K562 (cell line): ENCODE results near the gene STIM1. TPM values are rescaled to one million over a fixed set of nuclear protein-coding genes. Genes with fewer than 3 reads are reported as not detected.

Experiments
- ATF7 ChIP-seq: fragments of 450-650 bp; IDR thresholded peaks from 2 replicates; pipeline ENCODE4 v1.7.1; 2014; ENCODE audit warnings: mild to moderate bottlenecking, moderate library complexity
- BACH1 ChIP-seq: fragments of 200-800 bp; sonication (Bioruptor generic); IDR thresholded peaks from 2 replicates; pipeline ENCODE4 v1.6.1; 2016; ENCODE audit warnings: missing genetic modification characterization, missing compliant biosample characterization
- CSDE1 ChIP-seq, 2 experiments: fragments of 450-650 bp; IDR thresholded peaks; 2 replicates each; pipeline ENCODE4 v1.6.1; 2016; ENCODE audit warnings: mild to moderate bottlenecking in 1 of 2
- DIDO1 ChIP-seq: fragments of 450-650 bp; IDR thresholded peaks from 2 replicates; pipeline ENCODE4 v1.6.1; 2016; ENCODE audit warnings: low read depth, missing biosample characterization, missing genetic modification characterization
- DNMT1 ChIP-seq: fragments of 450-650 bp; IDR thresholded peaks from 2 replicates; pipeline ENCODE4 v1.6.1; 2016; ENCODE audit warnings: antibody characterized with exemption, mild to moderate bottlenecking
- E2F3 ChIP-seq: fragments of 250-450 bp; sonication (Bioruptor Pico); IDR thresholded peaks from 2 replicates; pipeline ENCODE4 v1.4.0; 2020; ENCODE audit warnings: mild to moderate bottlenecking
- EHMT2 ChIP-seq: fragments of 450-650 bp; IDR thresholded peaks from 2 replicates; pipeline ENCODE4 v1.6.1; 2018; ENCODE audit warnings: antibody characterized with exemption
- EP300 ChIP-seq: IDR thresholded peaks from 2 replicates; pipeline ENCODE4 v1.6.1; 2012; ENCODE audit warnings: low read length, improper control_type of control experiment
- ETV1 ChIP-seq: fragments of 450-650 bp; conservative IDR thresholded peaks from 2 replicates; pipeline ENCODE4 v1.6.1; 2016; ENCODE audit warnings: missing genetic modification characterization, control low read depth, low read depth, missing compliant biosample characterization
- FOXJ3 ChIP-seq: sonication (generic); formaldehyde crosslinking; IDR thresholded peaks from 2 replicates; pipeline ENCODE4 v1.4.0; 2020; ENCODE audit warnings: mild to moderate bottlenecking, missing genetic modification reagents
- HMG20A ChIP-seq: fragments of 450-650 bp; formaldehyde crosslinking; conservative IDR thresholded peaks from 2 replicates; pipeline ENCODE4 v1.4.0; 2020; ENCODE audit warnings: mild to moderate bottlenecking, mixed read lengths
- MITF ChIP-seq: IDR thresholded peaks from 2 replicates; pipeline ENCODE4 v1.6.1; 2014; ENCODE audit warnings: antibody characterized with exemption
- MYC ChIP-seq, 2 experiments: fragments of 250-450 bp in 1 of 2; sonication (Bioruptor Pico) in 1 of 2; IDR thresholded peaks; 2 replicates each; pipeline versions ENCODE4 v1.5.1 to v1.6.1; 2012 to 2021; ENCODE audit warnings: low read depth in 2 of 2, borderline replicate concordance in 1 of 2, improper control_type of control experiment in 1 of 2, low read length in 1 of 2, mild to moderate bottlenecking in 1 of 2, moderate library complexity in 1 of 2
- MYNN ChIP-seq, 2 experiments: sonication (generic); formaldehyde crosslinking in 1 of 2; IDR thresholded peaks; 2 replicates each; pipeline versions ENCODE4 v1.5.0 to v1.6.1; 2016 to 2020; ENCODE audit warnings: antibody characterized with exemption in 1 of 2, missing genetic modification reagents in 1 of 2
- NCOR1 ChIP-seq: fragments of 450-650 bp; IDR thresholded peaks from 2 replicates; pipeline ENCODE4 v1.6.1; 2016; ENCODE audit warnings: mild to moderate bottlenecking, moderate library complexity
- NKRF ChIP-seq: fragments of 450-650 bp; IDR thresholded peaks from 2 replicates; pipeline ENCODE4 v1.6.1; 2016; ENCODE audit warnings: borderline replicate concordance
- PKNOX1 ChIP-seq: fragments of 450-650 bp; IDR thresholded peaks from 2 replicates; pipeline ENCODE4 v1.6.1; 2016
- RUNX1 ChIP-seq: sonication (generic); IDR thresholded peaks from 2 replicates; pipeline ENCODE4 v1.6.1; 2016; ENCODE audit warnings: antibody characterized with exemption, low read depth
- SMARCC2 ChIP-seq: fragments of 450-650 bp; IDR thresholded peaks from 2 replicates; pipeline ENCODE4 v1.6.1; 2017; ENCODE audit warnings: antibody characterized with exemption, moderate library complexity, mild to moderate bottlenecking, low read depth
- SNIP1 ChIP-seq: fragments of 450-650 bp; IDR thresholded peaks from 2 replicates; pipeline ENCODE4 v1.7.1; 2017; ENCODE audit warnings: low read depth, mild to moderate bottlenecking
- SP1 ChIP-seq: sonication (generic); formaldehyde crosslinking; IDR thresholded peaks from 2 replicates; pipeline ENCODE4 v1.8.1; 2022; ENCODE audit warnings: mild to moderate bottlenecking, missing genetic modification reagents
- SRF ChIP-seq, 2 experiments: fragments of 250-450, 450-650 bp in 1 of 2; sonication (Bioruptor Pico) in 1 of 2; sonication (generic) in 1 of 2; formaldehyde crosslinking; IDR thresholded peaks; 2 replicates each; pipeline versions ENCODE4 v1.5.0 to v1.5.1; 2020 to 2022; ENCODE audit warnings: mild to moderate bottlenecking in 1 of 2, missing genetic modification reagents in 1 of 2
- ZNF184 ChIP-seq: sonication (generic); formaldehyde crosslinking; IDR thresholded peaks from 2 replicates; pipeline ENCODE4 v1.5.0; 2020; ENCODE audit warnings: missing genetic modification reagents
- ZZZ3 ChIP-seq: fragments of 450-650 bp; IDR thresholded peaks from 2 replicates; pipeline ENCODE4 v1.6.1; 2016; ENCODE audit warnings: antibody characterized with exemption, mild to moderate bottlenecking, moderate library complexity
- polyA plus RNA-seq, 8 experiments: library from polyadenylated mRNA; depleted of rRNA in 4 of 8; stranded (reverse) in 5 of 8; unstranded in 3 of 8; fragments of >200 nt; fragmentation: Nextera tagmentation in 2 of 8; fragmentation: Illumina TruSeq in 1 of 8; extraction: Ambion mirVana in 2 of 8; extraction: Trizol in 1 of 8; gene quantifications; 2 replicates each; pipeline versions ENCODE4 v1.2.1 to v1.2.3, GENCODE V29; 2011 to 2014; ENCODE audit warnings: inconsistent platforms in 1 of 8, missing spikeins in 1 of 8
- total RNA-seq, 7 experiments: library from RNA; depleted of rRNA in 6 of 7; stranded (reverse); fragments of >200 nt in 6 of 7; fragmentation: Illumina TruSeq in 2 of 7; extraction: Trizol in 2 of 7; gene quantifications; 2 replicates each; pipeline versions ENCODE4 v1.2.1 to v1.2.3, GENCODE V29; 2011 to 2021; ENCODE audit warnings: low replicate concordance in 1 of 7

STIM1 gene
- total and polyA plus RNA-seq, 9 of the 15 experiments (the other 6 are each of a cell fraction or from before 2014, with no cell fraction given) = 7.7 to 50.5 (median 22.5) TPM

- TF ChIP-seq PKNOX1 = peak; percentile 95
- peak; percentile 74; the same call in 1 of the 2 replicates for TF ChIP-seq NKRF
- no peak for TF ChIP-seq ZNF184 (CRISPR knock-in tag)
- TF ChIP-seq NCOR1 = peak; percentile 21; the same call in 1 of the 2 replicates
- peak in 1 of 2 experiments; percentile 31; a peak in 2 of 4 replicates for TF ChIP-seq SRF (CRISPR knock-in tag; IDR thresholded peaks at IDR 0.05)
- peak; percentile 60 for TF ChIP-seq MYNN (IDR thresholded peaks at IDR 0.05)
- no peak for TF ChIP-seq MYNN (CRISPR knock-in tag; IDR thresholded peaks at IDR 0.05)
- no peak for TF ChIP-seq DNMT1
- peak; percentile 99 for TF ChIP-seq E2F3 (CRISPR knock-in tag)
- peak in 1 of 2 experiments; percentile 97; a peak in 2 of 4 replicates for TF ChIP-seq CSDE1 (IDR thresholded peaks at IDR 0.05)
- TF ChIP-seq SNIP1 = no peak
- TF ChIP-seq FOXJ3 = no peak
- TF ChIP-seq ETV1 (tag) = peak; percentile 54; the same call in 1 of the 2 replicates
- TF ChIP-seq BACH1 (tag) = 0 out of 2 replicates have a peak, but pooled peaks have one; percentile 19
- TF ChIP-seq DIDO1 (tag) = peak; percentile 66; the same call in 1 of the 2 replicates
- TF ChIP-seq MITF = no peak
- TF ChIP-seq SP1 (CRISPR knock-in tag) = peak; percentile 87
- peak; percentile 87 for TF ChIP-seq RUNX1
- TF ChIP-seq MYC (IDR thresholded peaks at IDR 0.05; ENCODE audit: low read depth, low read length) = peak; percentile 65
- TF ChIP-seq MYC (CRISPR knock-in tag; IDR thresholded peaks at IDR 0.05; ENCODE audit: borderline replicate concordance, low read depth) = peak; percentile 45; the same call in 1 of the 2 replicates
- peak; percentile 23; the same call in 1 of the 2 replicates for TF ChIP-seq EP300
- peak; percentile 64; the same call in 1 of the 2 replicates for TF ChIP-seq EHMT2
- peak; percentile 96 for TF ChIP-seq ATF7
- TF ChIP-seq HMG20A (CRISPR knock-in tag) = no peak
- TF ChIP-seq SMARCC2 = 0 out of 2 replicates have a peak, but pooled peaks have one; percentile 16
- peak; percentile 92; the same call in 1 of the 2 replicates for TF ChIP-seq ZZZ3
Measured at GRCh38 chr11:4094348-4095291, 239.2 kb downstream of the STIM1 start, which contains the start of gene RRM1 (continued).
